PC-9 (cell line): ENCODE measurements around the gene LPAR1.

Experiments
- EZH2 ChIP-seq: fragments of 200-600 bp; sonication (generic); IDR thresholded peaks from 2 replicates; pipeline ENCODE4 v1.8.0; 2017; ENCODE audit warnings: antibody characterized with exemption, low read depth
- TF ChIP-seq, protein P1 (sequence below): fragments of 200-600 bp; sonication (generic); conservative IDR thresholded peaks from 2 replicates; pipeline ENCODE4 v1.6.1; 2017; ENCODE audit warnings: mixed run types, antibody characterized with exemption, mild to moderate bottlenecking, moderate library complexity

DNA sequence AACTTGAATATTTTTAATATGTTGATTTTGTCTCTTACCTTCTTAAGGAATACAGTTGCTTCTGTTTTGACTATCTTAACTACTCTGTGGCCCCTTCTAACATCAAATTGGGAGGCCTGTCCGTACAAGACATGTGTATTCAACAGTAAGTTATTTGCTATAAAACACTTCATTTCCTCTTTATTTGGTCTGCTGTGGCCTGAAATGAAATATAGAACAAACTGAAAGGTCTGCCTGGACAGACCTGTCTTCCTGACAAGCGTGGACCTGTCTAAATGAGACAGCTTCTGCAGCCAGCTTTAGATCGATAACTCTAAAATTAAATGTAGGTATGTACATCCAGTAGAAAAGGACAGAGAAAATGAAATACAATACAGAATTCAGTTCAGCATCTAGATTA is 2.2 kb upstream of the LPAR1 start:
- TF ChIP-seq, protein P1, sequence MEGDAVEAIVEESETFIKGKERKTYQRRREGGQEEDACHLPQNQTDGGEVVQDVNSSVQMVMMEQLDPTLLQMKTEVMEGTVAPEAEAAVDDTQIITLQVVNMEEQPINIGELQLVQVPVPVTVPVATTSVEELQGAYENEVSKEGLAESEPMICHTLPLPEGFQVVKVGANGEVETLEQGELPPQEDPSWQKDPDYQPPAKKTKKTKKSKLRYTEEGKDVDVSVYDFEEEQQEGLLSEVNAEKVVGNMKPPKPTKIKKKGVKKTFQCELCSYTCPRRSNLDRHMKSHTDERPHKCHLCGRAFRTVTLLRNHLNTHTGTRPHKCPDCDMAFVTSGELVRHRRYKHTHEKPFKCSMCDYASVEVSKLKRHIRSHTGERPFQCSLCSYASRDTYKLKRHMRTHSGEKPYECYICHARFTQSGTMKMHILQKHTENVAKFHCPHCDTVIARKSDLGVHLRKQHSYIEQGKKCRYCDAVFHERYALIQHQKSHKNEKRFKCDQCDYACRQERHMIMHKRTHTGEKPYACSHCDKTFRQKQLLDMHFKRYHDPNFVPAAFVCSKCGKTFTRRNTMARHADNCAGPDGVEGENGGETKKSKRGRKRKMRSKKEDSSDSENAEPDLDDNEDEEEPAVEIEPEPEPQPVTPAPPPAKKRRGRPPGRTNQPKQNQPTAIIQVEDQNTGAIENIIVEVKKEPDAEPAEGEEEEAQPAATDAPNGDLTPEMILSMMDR = no peak
- TF ChIP-seq EZH2 = no peak
